HG02852 (cell line): ENCODE data around the gene TMEM106B.
"Not testable (repeated sequence)": the region's sequence is repeated elsewhere in the genome, so short reads cannot be mapped to it uniquely, and the experiment has no call there.

Source experiments
- ATAC-seq: cut with Tn5 transposase; IDR thresholded peaks from one replicate; pipeline ENCODE4 v1.9.1; 2021; ENCODE audit warnings: mild to moderate bottlenecking, moderate library complexity; ENCODE audit not compliant: unreplicated experiment

Gene TMEM106B

DNA sequence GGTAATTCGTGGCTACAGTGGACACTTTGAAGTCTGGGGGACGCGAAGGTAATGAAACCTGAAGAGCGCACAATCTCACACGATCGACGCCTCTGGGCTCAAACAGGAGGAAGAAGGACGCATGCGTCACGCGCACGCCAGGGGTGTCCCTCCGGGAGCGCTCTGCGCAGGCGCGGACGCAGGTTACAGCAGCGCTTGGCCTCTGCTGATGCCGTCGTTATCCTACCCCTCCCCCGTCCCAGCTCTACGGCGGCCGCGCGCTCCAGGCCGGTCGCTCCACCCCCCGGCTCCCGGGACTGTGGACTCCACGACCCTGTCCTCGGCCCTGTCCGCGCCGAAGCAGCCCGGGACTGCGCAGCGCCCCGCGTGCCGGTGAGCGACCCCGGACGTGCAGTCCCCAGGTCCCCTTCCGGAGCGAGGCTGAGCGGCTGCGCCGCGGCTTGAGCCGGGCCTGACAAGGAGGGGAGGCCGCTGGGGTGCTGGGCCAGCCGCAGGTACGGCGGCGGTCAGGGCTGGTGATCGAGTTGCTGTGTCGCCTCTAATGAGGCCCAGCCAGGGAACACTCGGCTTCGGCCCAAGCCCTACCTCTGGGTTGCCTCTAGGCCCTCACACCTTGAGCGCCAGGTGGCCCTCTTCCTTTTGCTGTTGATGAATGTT, at the start of gene TMEM106B:
TSS of gene TMEM106B (plus strand) at position 241 of the 657 bp plus-strand sequence. CDS start 3,517 bp downstream, outside the sequence.
- ATAC-seq = peak; percentile 94

DNA sequence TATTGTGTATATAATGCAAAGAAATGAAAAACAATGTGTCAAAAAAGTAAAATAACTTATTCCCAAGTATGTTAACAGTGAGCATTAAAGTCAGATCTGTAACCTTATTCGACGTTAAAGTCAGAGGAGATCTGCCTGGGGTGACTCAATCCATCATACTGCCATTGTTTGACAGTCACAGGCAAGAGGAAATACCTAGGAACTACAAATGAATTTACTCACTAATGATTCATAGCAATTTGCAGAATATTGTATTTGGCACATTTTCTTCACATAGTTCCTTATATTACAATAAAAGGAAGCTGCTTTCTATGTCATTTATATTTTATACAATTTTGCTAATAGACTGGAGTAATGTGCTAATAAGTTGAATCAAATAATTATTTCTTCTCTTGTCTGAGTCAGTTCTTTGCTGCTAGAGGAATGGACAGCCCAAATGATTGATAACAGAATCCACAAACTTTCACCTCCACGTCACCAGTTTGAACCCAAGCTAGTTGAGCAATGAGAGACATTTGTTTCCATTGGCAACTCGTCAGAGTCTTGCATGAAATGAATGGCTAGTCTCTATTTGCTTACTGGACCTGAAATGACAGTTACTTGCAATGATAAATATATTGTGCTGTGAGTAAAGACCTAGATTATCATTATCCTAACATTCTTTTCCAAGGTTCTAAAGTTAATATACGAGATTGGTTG, 48.5 kb upstream of the TMEM106B start:
- ATAC-seq = no peak

DNA sequence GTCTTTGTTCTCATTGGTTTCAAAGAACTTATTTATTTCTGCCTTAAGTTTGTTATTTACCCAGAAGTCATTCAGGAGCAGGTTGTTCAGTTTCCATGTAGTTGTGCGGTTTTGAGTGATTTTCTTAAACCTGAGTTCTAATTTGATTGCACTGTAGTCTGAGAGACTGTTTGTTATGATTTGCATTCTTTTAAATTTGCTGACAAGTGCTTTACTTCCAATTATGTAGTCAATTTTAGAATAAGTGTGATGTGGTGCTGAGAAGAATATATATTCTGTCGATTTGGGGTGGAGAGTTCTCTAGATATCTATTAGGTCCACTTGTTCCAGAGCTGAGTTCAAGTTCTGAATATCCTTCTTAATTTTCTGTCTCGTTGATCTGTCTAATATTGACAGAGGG, 43.0 kb upstream of the TMEM106B start:
- ATAC-seq = not testable (repeated sequence)

DNA sequence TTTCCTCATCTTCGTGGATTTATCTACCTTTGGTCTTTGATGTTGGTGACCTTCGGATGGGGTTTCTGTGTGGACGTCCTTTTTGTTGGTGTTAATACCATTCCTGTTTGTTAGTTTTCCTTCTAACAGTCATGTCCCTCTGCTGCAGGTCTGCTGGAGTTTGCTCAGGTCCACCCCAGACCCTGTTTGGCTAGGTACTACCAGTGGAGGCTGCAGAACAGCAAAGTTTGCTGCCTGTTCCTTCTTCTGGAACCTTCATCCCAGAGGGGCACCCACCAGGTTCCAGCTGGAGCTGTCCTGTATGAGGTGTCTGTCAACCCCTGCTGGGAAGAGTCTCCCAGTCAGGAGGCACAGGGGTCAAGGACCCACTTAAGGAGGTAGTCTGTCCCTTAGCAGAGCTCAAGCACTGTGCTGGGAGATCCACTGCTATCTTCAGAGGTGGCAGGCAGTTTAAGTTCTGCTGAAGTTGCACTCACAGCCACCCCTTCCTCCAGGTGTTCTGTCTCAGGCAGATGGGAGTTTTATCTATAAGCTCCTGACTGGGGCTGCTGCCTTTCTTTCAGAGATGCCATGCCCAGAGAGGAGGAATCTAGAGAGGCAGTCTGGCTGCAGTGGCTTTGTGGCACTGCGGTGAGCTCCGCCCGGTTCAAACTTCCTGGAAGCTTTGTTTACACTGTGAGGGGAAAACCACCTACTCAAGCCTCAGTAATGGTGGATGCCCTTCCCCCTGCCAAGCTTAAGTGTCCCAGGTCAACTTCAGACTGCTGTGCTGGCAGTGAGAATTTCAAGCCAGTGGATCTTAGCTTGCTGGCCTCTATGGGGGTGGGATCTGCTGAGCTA, 40.9 kb upstream of the TMEM106B start:
- ATAC-seq = not testable (repeated sequence)

DNA sequence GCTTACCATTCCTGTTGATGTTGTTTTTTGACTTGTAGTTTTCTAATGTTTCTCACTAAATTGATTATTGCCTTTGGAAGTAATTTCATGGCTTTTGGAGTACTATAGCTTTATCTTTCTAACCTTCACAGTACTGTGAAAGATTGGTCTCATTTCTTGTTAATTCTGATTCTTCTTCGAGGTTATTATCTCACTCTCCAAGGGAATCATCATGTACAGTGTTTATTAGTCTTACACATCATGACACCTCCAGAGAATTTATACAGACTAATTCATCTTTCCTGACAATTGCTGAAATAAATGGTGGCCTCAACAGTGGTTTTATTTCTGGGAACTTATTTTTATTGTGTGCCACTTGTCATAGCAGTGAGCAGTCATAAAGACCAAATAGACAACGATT, 37.4 kb upstream of the TMEM106B start:
- no peak for ATAC-seq

DNA sequence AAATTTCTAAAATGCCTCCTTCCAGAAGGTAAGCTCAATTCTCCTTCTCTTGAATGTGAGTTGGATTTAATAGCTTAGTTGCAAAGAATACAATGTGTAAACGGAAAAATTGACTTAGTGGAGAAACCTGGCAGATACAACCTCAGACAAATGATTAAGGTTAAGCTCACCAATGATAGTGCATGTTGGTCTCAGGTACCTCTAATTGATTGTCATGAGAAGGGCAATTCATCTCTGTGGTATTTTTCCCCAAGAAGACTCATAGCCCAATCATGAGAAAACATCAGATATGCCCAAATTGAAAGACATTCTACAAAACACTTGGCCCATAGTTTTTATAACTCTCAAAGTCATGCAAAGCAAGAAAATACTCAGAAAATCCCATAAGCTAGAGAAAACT, 36.2 kb upstream of the TMEM106B start:
- no peak for ATAC-seq

DNA sequence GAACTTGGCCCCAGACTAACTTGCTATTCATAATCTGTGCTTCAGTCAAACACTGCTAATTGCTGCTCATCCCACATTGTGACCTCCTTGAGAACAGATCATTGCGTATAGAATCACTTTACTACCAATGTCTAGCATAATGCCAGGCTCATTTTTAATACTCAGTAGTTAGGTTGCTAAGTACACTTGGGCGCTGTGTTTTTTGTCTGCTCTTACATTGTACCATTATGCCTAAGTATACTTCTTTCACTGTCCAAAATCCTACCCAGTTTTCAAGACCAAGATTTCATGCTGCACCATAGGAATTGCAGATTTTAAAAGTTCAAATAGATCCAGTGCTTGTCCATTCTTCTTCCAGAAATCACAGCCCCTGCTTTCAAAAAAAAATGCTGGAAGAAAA, 32.8 kb upstream of the TMEM106B start:
- no peak for ATAC-seq

DNA sequence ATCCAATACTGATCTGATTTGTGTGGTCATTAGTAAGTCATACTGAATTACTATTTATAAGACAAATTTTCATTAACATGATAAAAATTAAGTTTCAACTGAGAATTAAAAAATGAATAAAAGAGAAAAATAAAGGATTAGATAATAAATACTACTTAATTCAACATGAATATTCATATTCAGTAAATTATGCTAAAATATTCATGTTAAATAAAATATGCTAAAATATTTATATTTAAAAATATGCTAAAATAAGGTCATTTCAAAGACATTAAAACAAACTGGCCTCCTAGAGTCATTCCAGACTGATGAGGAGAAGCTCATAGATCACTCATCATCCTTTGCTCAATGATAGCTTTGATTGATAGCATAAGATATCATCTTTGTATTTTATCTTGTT, 16.7 kb upstream of the TMEM106B start:
- ATAC-seq = no peak

DNA sequence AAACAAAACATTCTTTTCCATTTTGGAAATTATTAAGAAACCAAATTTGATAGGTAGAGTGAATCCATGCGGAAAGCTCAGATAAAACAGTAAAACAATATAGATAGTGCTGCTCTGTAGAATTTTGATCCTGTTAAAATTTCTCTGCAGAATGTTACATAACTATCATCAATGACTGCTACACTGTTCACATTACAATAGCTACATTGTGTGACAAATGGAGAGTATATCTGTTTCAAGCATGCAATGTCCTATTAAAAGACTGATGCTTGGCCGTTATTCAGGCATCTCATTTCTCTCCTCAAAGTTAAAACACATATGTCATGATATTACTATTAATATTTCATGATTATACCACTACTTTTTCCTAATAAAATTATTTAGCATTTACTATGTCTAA, 14.7 kb upstream of the TMEM106B start:
- ATAC-seq = no peak

GRCh38 chr7:12199363-12199762, 11.7 kb upstream of the TMEM106B start:
- no peak for ATAC-seq

- ATAC-seq = no peak
These were observed 4.0 kb upstream of the TMEM106B start for GRCh38 chr7:12207046-12207445.

GRCh38 chr7:12209221-12209620, 1.9 kb upstream of the TMEM106B start:
- ATAC-seq = no peak

GRCh38 chr7:12210179-12211053, 678 bp upstream of the TMEM106B start:
- ATAC-seq = peak; percentile 34

DNA sequence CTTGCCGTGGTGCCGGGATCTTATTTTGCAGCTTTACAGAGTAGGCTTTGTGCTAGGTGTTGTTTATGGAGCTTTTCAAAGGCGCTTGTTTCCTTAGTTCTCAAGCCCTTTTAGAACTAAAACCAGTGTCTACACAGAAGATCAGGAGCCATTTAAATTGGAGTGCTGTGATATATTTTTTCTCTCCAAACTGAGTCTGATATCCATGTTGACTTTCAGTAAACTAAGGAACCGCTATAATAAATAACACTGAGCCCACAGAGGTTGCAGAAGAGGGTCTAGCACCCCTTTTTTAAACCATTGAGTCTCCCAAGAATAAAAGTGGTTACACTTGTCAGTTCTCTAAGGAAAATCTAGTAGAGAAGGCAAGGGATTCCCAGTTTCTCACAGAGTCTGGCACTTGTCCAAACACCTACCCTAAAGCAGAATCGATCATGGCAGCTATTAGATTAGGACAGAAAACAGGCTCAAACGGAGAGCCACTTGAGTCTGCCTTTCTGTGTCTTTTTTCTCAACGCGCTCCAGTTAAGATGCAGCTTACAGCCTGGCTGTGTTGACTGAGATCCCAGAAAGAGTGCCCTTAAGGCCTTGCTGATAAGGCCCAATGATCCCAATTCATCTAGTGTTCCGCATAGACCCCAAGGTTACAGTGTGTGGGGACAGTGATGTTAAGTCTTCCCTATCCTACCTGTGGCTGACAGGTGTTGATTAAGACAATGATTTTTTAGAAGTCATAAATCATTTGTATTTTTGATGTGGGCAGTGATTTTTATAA, 804 bp downstream of the TMEM106B start:
- ATAC-seq = no peak

GRCh38 chr7:12217311-12217710, 6.2 kb downstream of the TMEM106B start:
- no peak for ATAC-seq

- ATAC-seq = no peak
These were observed 9.4 kb downstream of the TMEM106B start for GRCh38 chr7:12220389-12221046.

- ATAC-seq = no peak
These were observed 10.3 kb downstream of the TMEM106B start for GRCh38 chr7:12221414-12221813.

- ATAC-seq = peak; percentile 91
These were observed 11.9 kb downstream of the TMEM106B start for GRCh38 chr7:12222889-12223579.

- ATAC-seq = not testable (repeated sequence)
These were observed 13.9 kb downstream of the TMEM106B start for GRCh38 chr7:12225017-12225416.
